K562 (cell line): Measurements from ENCODE around the gene TFCP2L1. TPM values are rescaled to one million over a fixed set of nuclear protein-coding genes. Genes with fewer than 3 reads are reported as not detected.

Experiments used
- ATAC-seq: fragments of 200-7000 bp; cut with Tn5 transposase; 3 replicates; pipeline ENCODE4 v1.9.1; 2020; ENCODE audit warnings: moderate library complexity
- BruUV-seq: library from RNA; stranded (reverse); fragments of 400-500 nt; replicated peaks from 2 replicates; lab custom pipeline; 2021; lab: Mats Ljungman, UMichigan
- CTCF ChIA-PET: fragments of 300-600 bp; formaldehyde crosslinking; extraction: SDS; loops from one replicate; lab custom pipeline; 2021; ENCODE audit warnings: low intra/inter-chr PET ratio; lab: Yijun Ruan, JAX
- POLR2A ChIA-PET: fragments of 300-600, 350-650 bp; sonication (Branson Sonifier 250); formaldehyde crosslinking; extraction: SDS; loops from one replicate; lab custom pipeline; 2021; ENCODE audit warnings: antibody characterized with exemption, inconsistent platforms; lab: Yijun Ruan, JAX
- DNase-seq, 4 experiments: peaks; one replicate each; pipeline versions ENCODE4 v3.0.0 to v3.0.0-alpha.2; 2011 to 2018; ENCODE audit warnings: low spot score in 3 of 4, mixed read lengths in 3 of 4; ENCODE audit errors: extremely low read depth in 1 of 4
- FAIRE-seq: peaks from 2 replicates; lab custom pipeline; 2011; peaks lifted over from hg19 to GRCh38; lab: Jason Lieb, UNC
- H2AFZ ChIP-seq: 2 replicates; pipeline ENCODE4 v1.6.0; 2011; ENCODE audit warnings: low read depth, low read length, control low read depth, inconsistent platforms
- H3K27ac ChIP-seq: fragments of 200-600 bp; 3 replicates; pipeline ENCODE4 v1.8.0; 2011; ENCODE audit warnings: low read depth, mild to moderate bottlenecking, control low read depth, inconsistent platforms, low read length, moderate library complexity, mixed read lengths; ENCODE audit errors: extremely low read depth
- H3K27me3 ChIP-seq, 2 experiments: fragments of 300-600 bp in 1 of 2; 2 replicates in 1 of 2; 3 replicates in 1 of 2; pipeline versions ENCODE4 v1.6.0 to v1.8.0; 2011; ENCODE audit warnings: inconsistent platforms in 2 of 2, low read length in 2 of 2, mild to moderate bottlenecking in 1 of 2, mixed read lengths in 1 of 2, moderate library complexity in 1 of 2; ENCODE audit not compliant: control insufficient read depth in 2 of 2, insufficient read depth in 2 of 2
- H3K36me3 ChIP-seq: fragments of 300-600 bp; 3 replicates; pipeline ENCODE4 v1.8.0; 2011; ENCODE audit warnings: mild to moderate bottlenecking, low read length, inconsistent platforms; ENCODE audit not compliant: control insufficient read depth, insufficient read depth
- H3K4me1 ChIP-seq, 2 experiments: fragments of 200-600 bp in 1 of 2; replicated peaks in 1 of 2; 2 replicates in 1 of 2; 3 replicates in 1 of 2; pipeline versions ENCODE4 v1.5.1 to v1.8.0; 2011; ENCODE audit warnings: inconsistent platforms in 2 of 2, low read length in 2 of 2, mild to moderate bottlenecking in 1 of 2, mixed read lengths in 1 of 2, moderate library complexity in 1 of 2; ENCODE audit not compliant: control insufficient read depth in 2 of 2, insufficient read depth in 2 of 2
- H3K4me2 ChIP-seq: 2 replicates; pipeline ENCODE4 v1.6.1; 2011; ENCODE audit warnings: low read length, control low read depth, inconsistent platforms, mixed read lengths; ENCODE audit not compliant: insufficient read depth
- H3K4me3 ChIP-seq: fragments of 200-600 bp; sonication (generic), shearing (Covaris generic); 2 replicates; pipeline ENCODE4 v1.5.1; 2016; ENCODE audit warnings: control low read depth, inconsistent platforms
- H3K79me2 ChIP-seq: fragments of 200-600 bp; 3 replicates; pipeline ENCODE4 v1.8.0; 2011; ENCODE audit warnings: low read length, inconsistent platforms; ENCODE audit not compliant: control insufficient read depth, insufficient read depth
- H3K9ac ChIP-seq, 2 experiments: 2 replicates each; pipeline versions ENCODE4 v1.6.0 to v1.6.1; 2011; ENCODE audit warnings: low read depth in 2 of 2, low read length in 2 of 2, control low read depth in 1 of 2, inconsistent platforms in 1 of 2, mild to moderate bottlenecking in 1 of 2, mixed read lengths in 1 of 2; ENCODE audit not compliant: insufficient read depth in 1 of 2
- H3K9me1 ChIP-seq: one replicate; pipeline ENCODE4 v1.6.0; 2011; ENCODE audit warnings: inconsistent platforms, mild to moderate bottlenecking, low read length, moderate library complexity; ENCODE audit not compliant: control insufficient read depth, insufficient read depth
- H3K9me3 ChIP-seq: replicated peaks from 2 replicates; pipeline ENCODE4 v1.5.1; 2011; ENCODE audit warnings: low read depth, low read length, inconsistent platforms; ENCODE audit not compliant: control insufficient read depth, insufficient read depth
- H4K20me1 ChIP-seq: replicated peaks from 2 replicates; pipeline ENCODE4 v1.6.1; 2011; ENCODE audit warnings: low read length, inconsistent platforms, mixed read lengths; ENCODE audit not compliant: control insufficient read depth, insufficient read depth
- BCL6 ChIP-seq: fragments of 250-450 bp; sonication (Bioruptor Pico); IDR thresholded peaks from 2 replicates; pipeline ENCODE4 v1.4.0; 2020
- E2F3 ChIP-seq: fragments of 250-450 bp; sonication (Bioruptor Pico); IDR thresholded peaks from 2 replicates; pipeline ENCODE4 v1.4.0; 2020; ENCODE audit warnings: mild to moderate bottlenecking
- FOXJ3 ChIP-seq: sonication (generic); formaldehyde crosslinking; IDR thresholded peaks from 2 replicates; pipeline ENCODE4 v1.4.0; 2020; ENCODE audit warnings: mild to moderate bottlenecking, missing genetic modification reagents
- HDAC8 ChIP-seq: fragments of 450-650 bp; IDR thresholded peaks from 2 replicates; pipeline ENCODE4 v1.6.1; 2016; ENCODE audit warnings: mild to moderate bottlenecking, missing genetic modification characterization, moderate library complexity, missing compliant biosample characterization
- HMG20A ChIP-seq: fragments of 450-650 bp; formaldehyde crosslinking; conservative IDR thresholded peaks from 2 replicates; pipeline ENCODE4 v1.4.0; 2020; ENCODE audit warnings: mild to moderate bottlenecking, mixed read lengths
- IFI16 ChIP-seq: fragments of 250-450 bp; sonication (Bioruptor Pico); IDR thresholded peaks from 2 replicates; pipeline ENCODE4 v2.1.2; 2022; ENCODE audit warnings: mild to moderate bottlenecking, inconsistent platforms
- PHTF2 ChIP-seq: fragments of 250-450 bp; sonication (Bioruptor Pico); IDR thresholded peaks from 2 replicates; pipeline ENCODE4 v1.5.0; 2021; ENCODE audit warnings: mild to moderate bottlenecking
- RAD51 ChIP-seq: fragments of 450-650 bp; IDR thresholded peaks from 2 replicates; pipeline ENCODE4 v1.7.1; 2016; ENCODE audit warnings: low read depth, mild to moderate bottlenecking, borderline replicate concordance
- RBM17 ChIP-seq: fragments of 200-400 bp; formaldehyde crosslinking; IDR thresholded peaks from 2 replicates; pipeline ENCODE4 v1.6.1; 2017; ENCODE audit warnings: low read depth, mild to moderate bottlenecking, low read length, borderline replicate concordance
- STAG1 ChIP-seq: sonication (generic); formaldehyde crosslinking; IDR thresholded peaks from 2 replicates; pipeline ENCODE4 v1.5.0; 2020; ENCODE audit warnings: missing genetic modification reagents, borderline replicate concordance
- ZFP30 ChIP-seq: fragments of 250-450 bp; sonication (Bioruptor Pico); IDR thresholded peaks from 2 replicates; pipeline ENCODE4 v1.8.0; 2022; ENCODE audit warnings: moderate library complexity, mild to moderate bottlenecking, inconsistent platforms, borderline replicate concordance
- ZNF143 ChIP-seq: sonication (generic); formaldehyde crosslinking; IDR thresholded peaks from 2 replicates; pipeline ENCODE4 v1.9.0; 2022; ENCODE audit warnings: mild to moderate bottlenecking, missing genetic modification reagents
- ZNF384 ChIP-seq: IDR thresholded peaks from 2 replicates; pipeline ENCODE4 v1.6.1; 2012; ENCODE audit warnings: low read depth, low read length, improper control_type of control experiment
- WGBS: fragments of 100-300 bp; shearing (Covaris generic); methylation state at CpG from one replicate; pipeline ENCODE4 v1.1.6; 2016; ENCODE audit warnings: low coverage, mixed read lengths; ENCODE audit not compliant: insufficient coverage; ENCODE audit errors: missing lambda C conversion rate; 5-methylcytosine and 5-hydroxymethylcytosine counted together
- in situ Hi-C: fragments of 300-500 bp; cut with MboI; formaldehyde crosslinking; loops from 4 replicates; pipeline ENCODE4 v1.15.0; 2018; ENCODE audit warnings: inconsistent platforms, mixed read lengths
- intact Hi-C: fragments of 100-400 bp; cut with micrococcal nuclease; formaldehyde crosslinking; loops from 2 replicates; pipeline ENCODE4 v1.14.2; 2022
- polyA plus RNA-seq, 8 experiments: library from polyadenylated mRNA; depleted of rRNA in 4 of 8; stranded (reverse) in 5 of 8; unstranded in 3 of 8; fragments of >200 nt; fragmentation: Nextera tagmentation in 2 of 8; fragmentation: Illumina TruSeq in 1 of 8; extraction: Ambion mirVana in 2 of 8; extraction: Trizol in 1 of 8; gene quantifications; 2 replicates each; pipeline versions ENCODE4 v1.2.1 to v1.2.3, GENCODE V29; 2011 to 2014; ENCODE audit warnings: inconsistent platforms in 1 of 8, missing spikeins in 1 of 8
- total RNA-seq, 7 experiments: library from RNA; depleted of rRNA in 6 of 7; stranded (reverse); fragments of >200 nt in 6 of 7; fragmentation: Illumina TruSeq in 2 of 7; extraction: Trizol in 2 of 7; gene quantifications; 2 replicates each; pipeline versions ENCODE4 v1.2.1 to v1.2.3, GENCODE V29; 2011 to 2021; ENCODE audit warnings: low replicate concordance in 1 of 7
- TF ChIP-seq, protein P1 (sequence below): fragments of 250-450 bp; sonication (Bioruptor Pico); IDR thresholded peaks from 2 replicates; pipeline ENCODE4 v1.4.0; 2020
- TF ChIP-seq, protein P2 (sequence below): fragments of 450-650 bp; formaldehyde crosslinking; IDR thresholded peaks from 2 replicates; pipeline ENCODE4 v1.4.0; 2020; ENCODE audit warnings: mild to moderate bottlenecking, mixed read lengths

The TFCP2L1 gene
- total and polyA plus RNA-seq, 9 of the 15 experiments (the other 6 are each of a cell fraction or from before 2014, with no cell fraction given): 0.08 to 1.00 (median 0.42) TPM

GRCh38 chr2:121211689-121212151 is 73.3 kb downstream of the TFCP2L1 start:
- Histone ChIP-seq H3K9ac (no peak overlapping the region), H3K9me1 (no peaks in the 10 kb centered on the region), H4K20me1 (no peaks in the 10 kb centered on the region; the same call in 1 of the 2 replicates), H2AFZ (no peak overlapping the region), H3K27ac (no peak overlapping the region), H3K9me3 (no peaks in the 10 kb centered on the region; the same call in 1 of the 2 replicates), H3K36me3 (no peaks in the 10 kb centered on the region), H3K4me3 (no peak overlapping the region), H3K27me3 (peaks cover 43 to 69% of the 10 kb centered on the region in 2 experiments), H3K4me1 (no peaks in the 10 kb centered on the region; a peak in 1 of 5 replicates), H3K4me2 (no peak overlapping the region), H3K79me2 (no peaks in the 10 kb centered on the region)
- intact Hi-C loops: no loop called here
- ATAC-seq (no peak; the same call in 2 of the 3 replicates), DNase-seq (no peak), FAIRE-seq (no peak)
- 3% methylated on average over 8 of the region's 8 CpGs for WGBS
- ChIA-PET POLR2A (interaction anchor here (1.8 kb wide), 1 partner anchor 12 kb away, joined by 5 read pairs; no protein-coding TSS in a partner anchor), CTCF (no interaction called here)
- TF ChIP-seq, protein P1, sequence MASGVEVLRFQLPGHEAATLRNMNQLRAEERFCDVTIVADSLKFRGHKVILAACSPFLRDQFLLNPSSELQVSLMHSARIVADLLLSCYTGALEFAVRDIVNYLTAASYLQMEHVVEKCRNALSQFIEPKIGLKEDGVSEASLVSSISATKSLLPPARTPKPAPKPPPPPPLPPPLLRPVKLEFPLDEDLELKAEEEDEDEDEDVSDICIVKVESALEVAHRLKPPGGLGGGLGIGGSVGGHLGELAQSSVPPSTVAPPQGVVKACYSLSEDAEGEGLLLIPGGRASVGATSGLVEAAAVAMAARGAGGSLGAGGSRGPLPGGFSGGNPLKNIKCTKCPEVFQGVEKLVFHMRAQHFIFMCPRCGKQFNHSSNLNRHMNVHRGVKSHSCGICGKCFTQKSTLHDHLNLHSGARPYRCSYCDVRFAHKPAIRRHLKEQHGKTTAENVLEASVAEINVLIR (CRISPR knock-in tag): no peak
- TF ChIP-seq STAG1 (CRISPR knock-in tag): no peak
- BruUV-seq: no TSS peak
- in situ Hi-C loops: no loop called here

GRCh38 chr2:121211251-121211650 is 73.8 kb downstream of the TFCP2L1 start:
- Histone ChIP-seq H3K4me1 (no peaks in the 10 kb centered on the region; a peak in 1 of 5 replicates), H3K27me3 (peaks cover 39 to 68% of the 10 kb centered on the region in 2 experiments), H3K36me3 (no peaks in the 10 kb centered on the region), H3K9me3 (no peaks in the 10 kb centered on the region; the same call in 1 of the 2 replicates), H2AFZ (no peak overlapping the region), H3K4me2 (no peak overlapping the region), H3K4me3 (no peak overlapping the region), H3K9me1 (no peaks in the 10 kb centered on the region), H4K20me1 (no peaks in the 10 kb centered on the region; the same call in 1 of the 2 replicates), H3K79me2 (no peaks in the 10 kb centered on the region), H3K27ac (no peak overlapping the region), H3K9ac (no peak overlapping the region)
- CTCF ChIA-PET: no interaction called here
- POLR2A ChIA-PET: interaction anchor here (0.9 to 1.8 kb wide), 3 partner anchors 9 to 52 kb away, joined by 4 to 5 read pairs (median 5); no protein-coding TSS in a partner anchor
- FAIRE-seq (no peak), ATAC-seq (no peak), DNase-seq (no peak)
- intact Hi-C loops: no loop called here
- TF ChIP-seq RBM17 (no peak), E2F3 (no peak), HDAC8 (tag) (no peak), IFI16 (CRISPR knock-in tag) (no peak), BCL6 (no peak), HMG20A (CRISPR knock-in tag) (no peak), ZFP30 (no peak), FOXJ3 (CRISPR knock-in tag) (no peak), ZNF143 (CRISPR knock-in tag) (no peak), RAD51 (no peak), ZNF384 (no peak), PHTF2 (CRISPR knock-in tag) (no peak)
- TF ChIP-seq, protein P2, sequence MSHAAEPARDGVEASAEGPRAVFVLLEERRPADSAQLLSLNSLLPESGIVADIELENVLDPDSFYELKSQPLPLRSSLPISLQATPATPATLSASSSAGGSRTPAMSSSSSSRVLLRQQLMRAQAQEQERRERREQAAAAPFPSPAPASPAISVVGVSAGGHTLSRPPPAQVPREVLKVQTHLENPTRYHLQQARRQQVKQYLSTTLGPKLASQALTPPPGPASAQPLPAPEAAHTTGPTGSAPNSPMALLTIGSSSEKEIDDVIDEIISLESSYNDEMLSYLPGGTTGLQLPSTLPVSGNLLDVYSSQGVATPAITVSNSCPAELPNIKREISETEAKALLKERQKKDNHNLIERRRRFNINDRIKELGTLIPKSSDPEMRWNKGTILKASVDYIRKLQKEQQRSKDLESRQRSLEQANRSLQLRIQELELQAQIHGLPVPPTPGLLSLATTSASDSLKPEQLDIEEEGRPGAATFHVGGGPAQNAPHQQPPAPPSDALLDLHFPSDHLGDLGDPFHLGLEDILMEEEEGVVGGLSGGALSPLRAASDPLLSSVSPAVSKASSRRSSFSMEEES (CRISPR knock-in tag): no peak
- WGBS: 4% methylated on average over 5 of the region's 5 CpGs
- in situ Hi-C loops: no loop called here
- BruUV-seq: no TSS peak
